ENCODE measurements around the gene PDXK.

The PDXK gene

DNA sequence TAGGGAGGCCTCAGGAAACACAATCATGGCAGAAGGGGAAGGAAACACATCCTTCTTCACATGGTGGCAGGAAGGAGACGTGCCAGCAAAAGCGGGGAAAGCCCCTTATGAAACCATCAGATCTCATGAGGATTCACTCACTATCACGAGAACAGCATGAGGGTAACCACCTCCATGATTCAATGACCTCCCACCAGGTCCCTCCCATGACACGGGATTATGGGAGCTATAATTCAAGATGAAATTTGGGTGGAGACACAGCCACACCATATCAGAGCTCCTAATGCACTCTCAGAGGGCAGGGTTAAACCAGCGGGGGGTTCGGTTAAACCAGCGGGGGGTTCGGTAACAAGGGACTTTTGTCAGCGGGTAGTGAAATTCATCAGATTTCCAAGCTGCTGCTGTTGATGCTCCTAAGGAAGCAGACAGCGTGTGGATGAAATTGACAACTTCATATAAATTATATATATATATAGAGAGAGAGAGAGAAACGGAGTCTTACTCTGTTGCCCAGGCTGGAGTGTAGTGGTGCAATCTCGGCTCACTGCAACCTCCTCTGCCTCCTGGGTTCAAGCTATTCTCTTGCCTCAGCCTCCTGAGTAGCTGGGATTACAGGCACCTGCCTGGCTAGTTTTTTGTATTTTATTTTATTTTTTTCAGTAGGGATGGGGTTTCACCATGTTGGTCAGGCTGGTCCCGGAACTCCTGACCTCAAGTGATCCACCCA is 52.9 kb downstream of the PDXK start:
- TF ChIP-seq, protein P1, sequence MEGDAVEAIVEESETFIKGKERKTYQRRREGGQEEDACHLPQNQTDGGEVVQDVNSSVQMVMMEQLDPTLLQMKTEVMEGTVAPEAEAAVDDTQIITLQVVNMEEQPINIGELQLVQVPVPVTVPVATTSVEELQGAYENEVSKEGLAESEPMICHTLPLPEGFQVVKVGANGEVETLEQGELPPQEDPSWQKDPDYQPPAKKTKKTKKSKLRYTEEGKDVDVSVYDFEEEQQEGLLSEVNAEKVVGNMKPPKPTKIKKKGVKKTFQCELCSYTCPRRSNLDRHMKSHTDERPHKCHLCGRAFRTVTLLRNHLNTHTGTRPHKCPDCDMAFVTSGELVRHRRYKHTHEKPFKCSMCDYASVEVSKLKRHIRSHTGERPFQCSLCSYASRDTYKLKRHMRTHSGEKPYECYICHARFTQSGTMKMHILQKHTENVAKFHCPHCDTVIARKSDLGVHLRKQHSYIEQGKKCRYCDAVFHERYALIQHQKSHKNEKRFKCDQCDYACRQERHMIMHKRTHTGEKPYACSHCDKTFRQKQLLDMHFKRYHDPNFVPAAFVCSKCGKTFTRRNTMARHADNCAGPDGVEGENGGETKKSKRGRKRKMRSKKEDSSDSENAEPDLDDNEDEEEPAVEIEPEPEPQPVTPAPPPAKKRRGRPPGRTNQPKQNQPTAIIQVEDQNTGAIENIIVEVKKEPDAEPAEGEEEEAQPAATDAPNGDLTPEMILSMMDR (IDR thresholded peaks at IDR 0.05), result no peak
- H3K27ac ChIP-seq, result no peak overlapping the region

DNA sequence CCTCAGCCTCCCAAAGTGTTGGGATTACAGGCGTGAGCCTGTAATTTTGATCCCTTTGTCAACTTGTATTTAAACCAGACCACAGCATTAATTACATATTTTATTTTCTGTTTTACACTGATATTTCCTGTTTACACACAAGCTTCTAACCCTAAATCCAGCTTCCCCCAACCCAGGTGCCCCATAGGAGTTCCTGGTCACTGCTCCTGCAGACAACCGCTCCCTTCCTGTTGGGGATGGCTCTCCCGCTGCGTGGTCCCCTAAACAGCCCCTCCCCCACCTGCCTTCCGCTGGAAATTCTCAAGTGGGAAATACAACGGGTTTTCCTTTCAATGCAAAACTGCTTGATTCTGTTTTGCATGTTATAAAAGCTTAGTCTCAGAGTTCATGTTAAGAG is 53.5 kb downstream of the PDXK start:
- H3K9me3 ChIP-seq (ENCODE audit: control insufficient read depth, low read length), result no peaks in the 10 kb centered on the region
- H3K27me3 ChIP-seq (ENCODE audit: control insufficient read depth, insufficient read depth, low read length), result no peaks in the 10 kb centered on the region
- H2AFZ ChIP-seq, result no peak overlapping the region
- H3K79me2 ChIP-seq, result no peaks in the 10 kb centered on the region
- no peak overlapping the region for H3K27ac ChIP-seq
- no peak overlapping the region for H3K9ac ChIP-seq
- TF ChIP-seq, protein P1 (IDR thresholded peaks at IDR 0.05), result no peak
- H3K36me3 ChIP-seq (ENCODE audit: control insufficient read depth, insufficient read depth, low read length), result no peaks in the 10 kb centered on the region
- no peak overlapping the region for H3K4me3 ChIP-seq (ENCODE audit: low read depth, low read length)
- no peaks in the 10 kb centered on the region for H3K4me1 ChIP-seq
- no peak overlapping the region for H3K4me2 ChIP-seq (ENCODE audit: low read length)

More for the DNA sequence above, 52.9 kb downstream of the PDXK start:
- Histone ChIP-seq H3K9ac (no peak overlapping the region), H2AFZ (no peak overlapping the region), H3K79me2 (no peaks in the 10 kb centered on the region), H3K36me3 (ENCODE audit: control insufficient read depth, insufficient read depth, low read length) (no peaks in the 10 kb centered on the region), H3K9me3 (ENCODE audit: control insufficient read depth, low read length) (no peaks in the 10 kb centered on the region), H3K4me3 (ENCODE audit: low read depth, low read length) (no peak overlapping the region), H3K4me1 (no peaks in the 10 kb centered on the region), H3K27me3 (ENCODE audit: control insufficient read depth, insufficient read depth, low read length) (no peaks in the 10 kb centered on the region), H3K4me2 (ENCODE audit: low read length) (no peak overlapping the region)

DNA sequence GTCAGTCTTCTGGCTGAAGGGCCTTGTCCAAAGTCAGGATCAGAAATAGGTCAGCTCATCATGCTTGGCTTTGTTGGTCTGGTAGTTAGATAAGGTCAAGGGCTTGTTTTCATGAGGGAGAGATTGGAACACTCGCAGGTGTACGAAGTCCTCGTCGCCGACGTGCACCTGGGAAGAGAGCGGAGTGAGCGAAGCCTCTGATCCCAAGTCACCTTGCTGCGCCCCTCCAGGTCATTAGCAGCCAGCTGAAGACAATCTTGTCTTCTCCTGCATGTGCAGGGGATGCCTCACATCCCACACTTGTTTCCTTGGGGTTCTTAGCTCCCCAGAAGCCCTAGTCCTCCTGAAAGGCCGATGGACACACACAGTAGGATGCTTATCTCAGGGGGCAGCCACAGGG is 55.2 kb downstream of the PDXK start:
- H3K4me3 ChIP-seq (ENCODE audit: low read depth, low read length), result no peak overlapping the region
- H3K79me2 ChIP-seq, result no peaks in the 10 kb centered on the region
- H3K36me3 ChIP-seq (ENCODE audit: control insufficient read depth, insufficient read depth, low read length), result no peaks in the 10 kb centered on the region
- no peaks in the 10 kb centered on the region for H3K4me1 ChIP-seq
- H2AFZ ChIP-seq, result no peak overlapping the region
- no peak overlapping the region for H3K27ac ChIP-seq
- H3K9ac ChIP-seq, result no peak overlapping the region
- no peaks in the 10 kb centered on the region for H3K27me3 ChIP-seq (ENCODE audit: control insufficient read depth, insufficient read depth, low read length)
- TF ChIP-seq, protein P1 (IDR thresholded peaks at IDR 0.05), result no peak
- no peaks in the 10 kb centered on the region for H3K9me3 ChIP-seq (ENCODE audit: control insufficient read depth, low read length)
- H3K4me2 ChIP-seq (ENCODE audit: low read length), result no peak overlapping the region

DNA sequence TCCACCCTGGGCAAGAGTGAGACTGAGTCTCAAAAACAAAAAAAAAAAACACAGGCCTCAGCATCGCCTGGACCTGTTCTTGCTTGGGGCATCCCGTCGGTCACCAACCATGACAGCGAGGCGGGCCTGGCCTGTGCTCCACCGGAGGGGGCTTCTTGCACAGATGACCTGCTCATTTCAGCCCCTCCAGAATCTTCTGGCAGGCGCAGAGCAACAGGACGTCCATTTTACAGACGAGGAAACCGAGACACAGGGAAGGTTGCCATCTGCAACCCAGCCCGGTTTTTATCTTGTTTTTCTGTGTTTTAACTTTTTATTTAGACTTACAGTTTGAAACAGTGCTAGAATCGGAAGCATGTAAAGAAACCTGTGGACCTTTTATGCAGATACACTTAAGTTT is 56.3 kb downstream of the PDXK start:
- H2AFZ ChIP-seq, result no peak overlapping the region
- no peak overlapping the region for H3K9ac ChIP-seq
- no peaks in the 10 kb centered on the region for H3K36me3 ChIP-seq (ENCODE audit: control insufficient read depth, insufficient read depth, low read length)
- peak overlapping the region; percentile 71 for H3K4me2 ChIP-seq (ENCODE audit: low read length)
- H3K79me2 ChIP-seq, result no peaks in the 10 kb centered on the region
- H3K9me3 ChIP-seq (ENCODE audit: control insufficient read depth, low read length), result no peaks in the 10 kb centered on the region
- no peak overlapping the region for H3K27ac ChIP-seq
- TF ChIP-seq, protein P1 (IDR thresholded peaks at IDR 0.05), result no peak
- peak overlapping the region; percentile 87 for H3K4me3 ChIP-seq (ENCODE audit: low read depth, low read length)
- no peaks in the 10 kb centered on the region for H3K4me1 ChIP-seq
- no peaks in the 10 kb centered on the region for H3K27me3 ChIP-seq (ENCODE audit: control insufficient read depth, insufficient read depth, low read length)

Measured in parathyroid adenoma (tissue), 2 donors.